HG03558 (cell line): ENCODE results near the gene CC2D1A.
"Not testable (repeated sequence)": the region's sequence is repeated elsewhere in the genome, so short reads cannot be mapped to it uniquely, and the experiment has no call there.

Experiments
- ATAC-seq: cut with Tn5 transposase; IDR thresholded peaks from one replicate; pipeline ENCODE4 v1.9.1; 2021; ENCODE audit warnings: moderate number of reproducible peaks; ENCODE audit not compliant: unreplicated experiment; ENCODE audit errors: extremely low read depth

CC2D1A gene

GRCh38 chr19:13902993-13903555 lies 2.9 kb upstream of the CC2D1A start:
- ATAC-seq = no peak

DNA sequence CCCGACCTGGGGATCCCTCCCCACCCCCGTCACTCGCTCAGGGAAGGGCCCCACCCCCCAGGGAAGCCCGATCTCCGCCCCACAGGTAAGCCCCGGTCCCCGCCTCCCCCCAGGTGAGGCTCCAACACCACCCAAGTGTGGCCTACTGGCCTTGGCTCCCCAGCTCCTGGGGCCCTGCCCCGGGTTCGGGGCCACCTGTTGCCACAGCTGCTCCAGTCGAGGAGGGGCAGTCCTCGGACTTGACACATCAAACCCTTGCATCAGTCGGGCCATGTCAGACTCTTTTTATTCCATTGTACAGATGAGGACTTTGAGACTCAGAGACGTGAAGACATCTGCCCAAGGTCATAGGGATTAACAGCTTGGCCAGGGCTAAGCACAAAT lies 512 bp downstream of the CC2D1A start:
- no peak for ATAC-seq

DNA sequence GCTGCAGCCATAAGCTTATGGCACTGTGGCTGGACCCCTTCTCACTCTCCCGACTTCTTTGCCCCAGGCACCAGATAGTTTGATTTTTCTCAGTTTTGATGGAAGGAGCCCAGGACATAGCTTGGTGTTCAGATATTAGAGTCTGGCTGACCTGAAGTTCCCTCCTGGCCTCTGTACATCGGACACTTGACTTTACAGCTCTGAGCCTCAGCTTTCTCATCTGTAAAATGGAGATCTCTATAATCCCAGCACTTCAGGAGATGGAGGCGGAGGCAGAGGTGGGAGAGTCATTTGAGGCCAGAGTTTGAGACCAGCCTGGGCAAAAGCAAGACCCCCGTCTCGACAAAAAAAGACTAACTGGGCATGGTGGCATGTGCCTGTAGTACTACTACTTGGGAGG lies 909 bp downstream of the CC2D1A start:
- ATAC-seq = no peak

- no peak for ATAC-seq
Measured at GRCh38 chr19:13908674-13909073, 2.7 kb downstream of the CC2D1A start.

- no peak for ATAC-seq
Measured at GRCh38 chr19:13909430-13909829, 3.4 kb downstream of the CC2D1A start.

GRCh38 chr19:13913352-13913751 lies 7.4 kb downstream of the CC2D1A start:
- no peak for ATAC-seq

- no peak for ATAC-seq
Measured at GRCh38 chr19:13914777-13915176, 8.8 kb downstream of the CC2D1A start.

GRCh38 chr19:13917888-13918406 lies 11.9 kb downstream of the CC2D1A start:
- ATAC-seq = no peak

DNA sequence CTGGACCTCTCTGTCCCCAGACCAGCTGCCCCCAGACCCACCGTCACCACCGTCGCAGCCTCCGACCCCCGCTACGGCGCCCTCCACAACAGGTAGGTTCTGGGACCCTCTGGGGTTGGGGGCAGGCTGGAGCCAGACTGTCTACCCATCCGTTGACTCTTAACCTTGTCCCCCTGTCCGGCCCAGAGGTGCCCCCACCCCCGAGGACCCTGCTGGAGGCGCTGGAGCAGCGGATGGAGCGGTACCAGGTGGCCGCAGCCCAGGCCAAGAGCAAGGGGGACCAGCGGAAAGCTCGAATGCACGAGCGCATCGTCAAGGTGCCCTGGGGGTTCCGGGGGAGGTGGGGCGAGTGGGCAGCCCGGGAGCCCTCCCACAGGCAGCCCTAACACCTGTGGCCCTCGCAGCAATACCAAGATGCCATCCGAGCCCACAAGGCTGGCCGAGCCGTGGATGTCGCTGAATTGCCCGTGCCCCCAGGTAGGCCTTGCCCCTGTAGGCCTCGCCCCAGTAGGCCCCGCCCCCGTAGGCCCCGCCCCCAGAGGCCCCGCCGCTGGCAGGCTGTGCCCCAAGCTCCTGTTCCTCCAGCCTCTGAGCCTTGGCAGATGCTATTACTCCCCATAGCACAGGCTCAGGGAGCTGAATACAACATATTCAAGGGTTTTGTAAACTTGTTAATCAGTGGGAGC lies 12.9 kb downstream of the CC2D1A start:
- ATAC-seq = no peak

- no peak for ATAC-seq
Measured at GRCh38 chr19:13920524-13920923, 14.5 kb downstream of the CC2D1A start.

DNA sequence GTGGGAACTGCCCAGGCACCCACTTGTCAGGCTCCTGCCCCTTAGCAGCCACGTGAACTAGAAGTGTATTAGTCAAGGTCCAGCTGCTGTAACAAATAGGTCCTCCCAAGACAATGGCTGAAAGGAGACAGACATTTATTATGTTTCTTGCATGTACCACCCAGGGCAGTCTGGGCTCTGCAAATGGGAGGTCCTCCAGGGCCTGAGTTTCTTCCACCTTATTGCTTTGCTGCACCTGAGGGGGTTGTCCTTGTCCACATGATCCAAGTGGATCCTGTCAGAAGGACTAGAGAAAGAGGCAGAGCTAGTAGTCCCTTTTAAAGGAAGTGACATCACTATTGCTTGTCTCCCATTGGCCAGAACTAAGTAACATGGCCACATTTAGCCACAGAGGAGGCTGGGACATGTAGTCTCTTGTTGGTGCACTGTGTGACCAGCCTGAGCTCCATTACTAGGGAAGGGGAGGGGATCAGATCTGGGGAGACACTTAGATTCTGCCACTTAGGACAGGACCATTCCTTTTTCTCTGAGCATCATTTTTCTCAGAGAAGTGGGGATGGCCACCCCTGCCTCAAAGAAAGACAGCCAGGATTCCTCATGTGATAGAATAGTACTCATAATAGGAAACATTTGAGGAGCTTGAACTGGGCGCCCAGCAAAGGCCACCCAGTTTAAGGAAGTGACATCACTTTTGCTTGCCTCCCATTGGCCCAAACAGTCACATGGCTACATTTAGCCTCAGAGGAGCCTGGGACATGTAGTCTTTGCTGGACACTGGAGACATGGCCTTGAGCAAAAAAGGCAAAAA lies 15.1 kb downstream of the CC2D1A start:
- no peak for ATAC-seq

DNA sequence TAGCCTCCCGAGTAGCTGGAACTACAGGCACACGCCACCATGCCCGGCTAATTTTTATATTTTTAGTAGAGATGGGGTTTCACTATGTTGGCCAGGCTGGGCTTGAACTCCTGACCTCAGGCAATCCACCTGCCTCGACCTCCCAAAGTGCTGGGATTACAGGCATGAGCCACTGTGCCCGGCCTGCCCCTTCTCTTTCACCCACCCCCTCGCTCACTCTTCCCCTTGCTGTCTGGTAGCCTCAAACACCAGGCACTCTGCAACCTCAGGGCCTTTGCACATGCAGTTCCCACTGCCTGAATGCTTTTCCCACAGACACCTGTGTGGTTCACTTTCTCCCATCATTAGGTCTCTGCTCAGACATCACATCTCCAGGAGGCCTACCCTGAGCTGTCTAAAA lies 16.1 kb downstream of the CC2D1A start:
- not testable (repeated sequence) for ATAC-seq

DNA sequence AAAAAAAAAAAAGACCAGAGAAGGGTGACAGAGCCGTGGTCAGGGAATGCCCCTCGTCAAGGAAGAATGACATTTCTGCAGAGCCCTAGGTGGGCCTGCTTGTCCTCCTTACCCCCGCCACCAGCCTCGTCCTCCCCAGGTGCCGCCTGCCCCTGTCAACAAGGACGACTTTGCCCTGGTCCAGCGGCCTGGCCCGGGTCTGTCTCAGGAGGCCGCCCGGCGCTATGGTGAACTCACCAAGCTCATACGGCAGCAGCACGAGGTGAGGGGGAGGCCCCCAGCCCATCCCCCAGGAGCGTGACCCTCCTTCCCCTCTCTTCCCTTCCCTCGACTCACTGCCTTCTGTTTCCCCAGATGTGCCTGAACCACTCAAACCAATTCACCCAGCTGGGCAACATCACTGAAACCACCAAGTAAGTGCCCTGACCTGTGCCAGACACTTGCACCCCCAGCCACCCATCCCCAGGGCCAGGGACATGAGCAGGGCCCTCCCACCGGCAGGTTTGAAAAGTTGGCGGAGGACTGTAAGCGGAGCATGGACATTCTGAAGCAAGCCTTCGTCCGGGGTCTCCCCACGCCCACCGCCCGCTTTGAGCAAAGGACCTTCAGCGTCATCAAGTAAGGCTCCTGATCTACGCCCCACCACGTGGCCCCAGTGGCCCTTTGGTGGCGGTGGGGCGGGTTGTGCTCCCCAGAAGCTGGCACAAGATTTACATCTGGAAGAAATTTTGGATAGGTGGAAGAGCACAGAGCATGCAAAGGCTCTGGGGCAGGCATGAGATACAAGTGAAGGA lies 17.4 kb downstream of the CC2D1A start:
- no peak for ATAC-seq

DNA sequence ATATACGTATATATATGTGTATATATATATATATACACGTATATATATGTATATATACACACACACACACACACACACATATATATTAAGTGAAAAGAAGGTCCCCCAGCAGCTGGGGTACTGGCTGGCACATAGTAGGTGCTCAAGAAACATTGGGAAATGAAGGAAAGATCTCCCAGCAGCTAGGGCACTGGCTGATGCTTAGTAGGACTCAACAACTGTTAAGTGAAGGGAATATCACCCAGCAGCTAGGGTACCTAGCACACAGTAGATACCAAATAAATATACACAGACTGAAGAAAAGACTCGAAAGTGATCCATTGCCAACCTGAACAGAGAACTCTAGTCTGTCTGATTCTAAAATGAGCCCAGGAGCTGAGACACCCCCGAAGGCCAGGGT lies 20.0 kb downstream of the CC2D1A start:
- ATAC-seq = no peak

DNA sequence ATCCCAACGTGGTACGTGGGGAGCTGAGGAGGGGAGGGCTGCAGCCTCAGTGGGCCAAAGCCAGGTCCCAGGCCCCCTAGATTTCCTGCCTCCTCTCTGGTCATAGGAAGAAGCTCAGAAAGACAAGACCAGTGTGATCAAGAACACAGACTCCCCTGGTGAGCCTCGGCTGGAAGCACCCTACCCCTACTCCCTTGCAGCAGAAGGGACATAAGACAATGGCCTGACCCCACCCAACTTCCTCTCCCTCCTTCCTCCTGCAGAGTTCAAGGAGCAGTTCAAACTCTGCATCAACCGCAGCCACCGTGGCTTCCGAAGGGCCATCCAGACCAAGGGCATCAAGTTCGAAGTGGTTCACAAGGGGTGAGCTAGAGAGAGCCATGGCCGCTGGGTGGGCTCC lies 20.7 kb downstream of the CC2D1A start:
- ATAC-seq = no peak

- ATAC-seq = no peak
Measured at GRCh38 chr19:13929340-13929739, 23.3 kb downstream of the CC2D1A start.

DNA sequence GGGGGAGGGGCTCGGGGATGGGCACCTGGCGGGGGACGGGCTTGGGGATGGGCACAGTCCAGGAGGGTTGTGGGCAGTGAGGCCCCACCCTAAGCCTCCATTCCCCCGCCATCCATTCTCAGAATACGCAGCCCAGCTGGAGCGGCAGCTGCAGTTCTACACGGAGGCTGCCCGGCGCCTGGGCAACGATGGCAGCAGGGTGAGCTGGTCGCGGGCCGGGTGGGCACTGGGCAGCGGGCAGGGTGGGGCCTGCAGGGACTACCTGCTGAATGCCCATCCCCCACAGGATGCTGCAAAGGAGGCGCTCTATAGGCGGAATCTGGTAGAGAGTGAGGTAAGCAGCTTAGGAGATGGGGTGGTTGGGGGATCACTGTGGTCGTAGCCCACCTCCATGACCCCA lies 24.0 kb downstream of the CC2D1A start:
- ATAC-seq = no peak

- ATAC-seq = no peak
Measured at GRCh38 chr19:13930402-13930801, 24.4 kb downstream of the CC2D1A start.

- ATAC-seq = no peak
Measured at GRCh38 chr19:13931391-13932148, 25.6 kb downstream of the CC2D1A start.

GRCh38 chr19:13932149-13932637 lies 26.2 kb downstream of the CC2D1A start:
- no peak for ATAC-seq
